ENCODE measurements around the gene GNAZ.

Gene GNAZ

GRCh38 chr22:23157560-23158515, 87.5 kb downstream of the GNAZ start:
- no peak overlapping the region for H3K4me3 Mint-ChIP-seq
- H3K27ac Mint-ChIP-seq = no peak overlapping the region
- no peaks in the 10 kb centered on the region for H3K36me3 Mint-ChIP-seq
- peaks cover 15% of the 10 kb centered on the region for H3K4me1 Mint-ChIP-seq
- H3K27me3 Mint-ChIP-seq = no peaks in the 10 kb centered on the region
- ATAC-seq = no peak
- H3K9me3 Mint-ChIP-seq = no peaks in the 10 kb centered on the region

- no peaks in the 10 kb centered on the region for H3K9me3 Mint-ChIP-seq
- no peak overlapping the region for H3K27ac Mint-ChIP-seq
- peaks cover 7% of the 10 kb centered on the region for H3K4me1 Mint-ChIP-seq
- no peak for ATAC-seq
- no peaks in the 10 kb centered on the region for H3K27me3 Mint-ChIP-seq
- no peaks in the 10 kb centered on the region for H3K36me3 Mint-ChIP-seq
- no peak overlapping the region for H3K4me3 Mint-ChIP-seq
Observed at GRCh38 chr22:23158516-23159290, 88.4 kb downstream of the GNAZ start.

GRCh38 chr22:23159291-23159630, 88.9 kb downstream of the GNAZ start:
- ATAC-seq = no peak
- H3K36me3 Mint-ChIP-seq = no peaks in the 10 kb centered on the region
- H3K27me3 Mint-ChIP-seq = no peaks in the 10 kb centered on the region
- peaks cover 1% of the 10 kb centered on the region for H3K4me1 Mint-ChIP-seq
- H3K27ac Mint-ChIP-seq = no peak overlapping the region
- H3K4me3 Mint-ChIP-seq = no peak overlapping the region
- H3K9me3 Mint-ChIP-seq = no peaks in the 10 kb centered on the region

GRCh38 chr22:23161029-23161428, 90.7 kb downstream of the GNAZ start:
- H3K27me3 Mint-ChIP-seq = no peaks in the 10 kb centered on the region
- H3K4me3 Mint-ChIP-seq = no peak overlapping the region
- no peak overlapping the region for H3K27ac Mint-ChIP-seq
- no peak for ATAC-seq
- H3K4me1 Mint-ChIP-seq = no peaks in the 10 kb centered on the region
- H3K9me3 Mint-ChIP-seq = no peaks in the 10 kb centered on the region
- no peaks in the 10 kb centered on the region for H3K36me3 Mint-ChIP-seq

- H3K36me3 Mint-ChIP-seq = no peaks in the 10 kb centered on the region
- H3K4me1 Mint-ChIP-seq = no peaks in the 10 kb centered on the region
- no peaks in the 10 kb centered on the region for H3K9me3 Mint-ChIP-seq
- no peak for ATAC-seq
- no peak overlapping the region for H3K27ac Mint-ChIP-seq
- H3K4me3 Mint-ChIP-seq = no peak overlapping the region
- H3K27me3 Mint-ChIP-seq = peaks cover 2% of the 10 kb centered on the region
Observed at GRCh38 chr22:23161574-23161973, 91.3 kb downstream of the GNAZ start.

GRCh38 chr22:23163665-23164064, 93.3 kb downstream of the GNAZ start:
- ATAC-seq = no peak
- Mint-ChIP-seq H3K27ac (no peak overlapping the region), H3K36me3 (no peaks in the 10 kb centered on the region), H3K4me3 (no peak overlapping the region), H3K27me3 (peaks cover 10% of the 10 kb centered on the region), H3K9me3 (no peaks in the 10 kb centered on the region), H3K4me1 (no peaks in the 10 kb centered on the region)

- Mint-ChIP-seq H3K27ac (no peak overlapping the region), H3K4me3 (no peak overlapping the region)
Observed at GRCh38 chr22:23164091-23164490, 93.8 kb downstream of the GNAZ start.

GRCh38 chr22:23166042-23166831, 95.9 kb downstream of the GNAZ start:
- Mint-ChIP-seq H3K4me3 (no peak overlapping the region), H3K4me1 (no peaks in the 10 kb centered on the region), H3K27me3 (peaks cover 10% of the 10 kb centered on the region), H3K9me3 (no peaks in the 10 kb centered on the region), H3K36me3 (no peaks in the 10 kb centered on the region), H3K27ac (no peak overlapping the region)
- ATAC-seq = no peak

More at GRCh38 chr22:23164091-23164490, 93.8 kb downstream of the GNAZ start:
- no peak for ATAC-seq
- H3K27me3 Mint-ChIP-seq = peaks cover 10% of the 10 kb centered on the region
- H3K4me1 Mint-ChIP-seq = no peaks in the 10 kb centered on the region
- H3K9me3 Mint-ChIP-seq = no peaks in the 10 kb centered on the region
- H3K36me3 Mint-ChIP-seq = no peaks in the 10 kb centered on the region

GRCh38 chr22:23166841-23167616, 96.7 kb downstream of the GNAZ start:
- peaks cover 10% of the 10 kb centered on the region for H3K27me3 Mint-ChIP-seq
- no peaks in the 10 kb centered on the region for H3K9me3 Mint-ChIP-seq
- no peak overlapping the region for H3K4me3 Mint-ChIP-seq
- H3K4me1 Mint-ChIP-seq = no peaks in the 10 kb centered on the region
- ATAC-seq = no peak
- H3K27ac Mint-ChIP-seq = no peak overlapping the region
- no peaks in the 10 kb centered on the region for H3K36me3 Mint-ChIP-seq

- no peak overlapping the region for H3K27ac Mint-ChIP-seq
Observed at GRCh38 chr22:23168391-23169042, 98.2 kb downstream of the GNAZ start.

GRCh38 chr22:23169043-23169406, 98.7 kb downstream of the GNAZ start:
- no peak overlapping the region for H3K27ac Mint-ChIP-seq
- ATAC-seq = no peak
- no peaks in the 10 kb centered on the region for H3K36me3 Mint-ChIP-seq
- peaks cover 10% of the 10 kb centered on the region for H3K27me3 Mint-ChIP-seq
- H3K4me3 Mint-ChIP-seq = no peak overlapping the region
- H3K4me1 Mint-ChIP-seq = peaks cover 4% of the 10 kb centered on the region
- H3K9me3 Mint-ChIP-seq = no peaks in the 10 kb centered on the region

More at GRCh38 chr22:23168391-23169042, 98.2 kb downstream of the GNAZ start:
- no peak for ATAC-seq
- H3K4me1 Mint-ChIP-seq = no peaks in the 10 kb centered on the region
- H3K27me3 Mint-ChIP-seq = peaks cover 10% of the 10 kb centered on the region
- H3K4me3 Mint-ChIP-seq = no peak overlapping the region
- no peaks in the 10 kb centered on the region for H3K9me3 Mint-ChIP-seq
- no peaks in the 10 kb centered on the region for H3K36me3 Mint-ChIP-seq

Data from stimulated activated memory B cell treated with anti-CD40 and anti-IgM and Interleukin-4, amounts not matched to agents 10 μg/mL and 1 μg/mL and 100 μg/mL, for 72 hours (primary cell).